Lower leg skin (tissue), 3 donors: ENCODE data around the gene PTPA.

Experiments
- CTCF ChIP-seq, 3 donors: fragments of 450-650 bp; IDR thresholded peaks; one replicate each; pipeline ENCODE4 v1.5.1; 2016; ENCODE audit warnings: antibody characterized with exemption in 3 of 3, mild to moderate bottlenecking in 3 of 3, moderate library complexity in 2 of 3
- POLR2A ChIP-seq, 2 donors: fragments of 450-650 bp; IDR thresholded peaks; one replicate each; pipeline ENCODE4 v1.6.1; 2016 to 2017; ENCODE audit warnings: antibody characterized with exemption in 2 of 2, mild to moderate bottlenecking in 1 of 2, moderate library complexity in 1 of 2

DNA sequence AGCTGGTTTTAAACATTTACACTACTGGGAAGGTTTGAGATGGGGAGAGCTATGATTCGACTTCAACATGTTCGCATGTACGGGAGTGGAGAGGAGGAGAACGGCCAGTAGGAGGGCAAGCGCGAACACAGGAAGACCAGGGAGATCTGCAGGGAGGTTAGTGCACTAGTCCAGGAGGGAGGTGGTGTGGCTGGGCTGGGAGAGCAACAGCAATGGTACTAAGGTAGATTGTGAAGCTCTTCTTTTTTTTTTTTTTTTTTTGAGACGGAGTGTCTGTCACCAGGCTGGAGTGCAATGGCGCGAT, 50.3 kb downstream of the PTPA start:
- TF ChIP-seq CTCF (IDR thresholded peaks at IDR 0.05) (no peak), POLR2A (IDR thresholded peaks at IDR 0.05) (no peak)
